ENCODE data around the gene ADCY5. TPM values are rescaled to one million over a fixed set of nuclear protein-coding genes. Genes with fewer than 3 reads are reported as not detected.

The ADCY5 gene
- total RNA-seq, 1 experiment from 2014 or later, result 0.24 TPM

- Histone ChIP-seq H3K27me3 (ENCODE audit: insufficient read depth, low read depth) (no peaks in the 10 kb centered on the region), H2AFZ (no peak overlapping the region), H4K20me1 (ENCODE audit: insufficient read depth) (no peaks in the 10 kb centered on the region), H3K9me3 (ENCODE audit: insufficient read depth, low read depth) (no peaks in the 10 kb centered on the region), H3K27ac (no peak overlapping the region), H3K4me1 (replicated peaks; ENCODE audit: insufficient read depth) (peaks cover 28% of the 10 kb centered on the region), H3F3A (ENCODE audit: insufficient read depth, low read depth) (peaks cover 6% of the 10 kb centered on the region; the same call in 1 of the 2 replicates), H3K36me3 (ENCODE audit: low read depth) (no peaks in the 10 kb centered on the region), H3K9me2 (ENCODE audit: insufficient read depth) (no peaks in the 10 kb centered on the region), H3K79me2 (ENCODE audit: low read depth) (no peaks in the 10 kb centered on the region), H3K4me3 (no peak overlapping the region), H3K4me2 (no peak overlapping the region)
- ChIA-PET CTCF (no interaction called here), POLR2A (ENCODE audit: unreplicated experiment) (no interaction called here)
- intact Hi-C loops (cut with micrococcal nuclease; ENCODE audit: unreplicated experiment), result no loop called here
- no TSS peak for BruUV-seq (replicated peaks)
- no peak for DNase-seq
- TF ChIP-seq EZH2 (IDR thresholded peaks at IDR 0.05; ENCODE audit: low read depth) (no peak), CTCF (conservative IDR thresholded peaks at IDR 0.05) (no peak)
Observed at GRCh38 chr3:123406598-123406997, 42.3 kb downstream of the ADCY5 start.

GRCh38 chr3:123405936-123406510, 42.9 kb downstream of the ADCY5 start:
- Histone ChIP-seq H3K4me3 (no peak overlapping the region), H3K27me3 (ENCODE audit: insufficient read depth, low read depth) (no peaks in the 10 kb centered on the region), H3K4me1 (replicated peaks; ENCODE audit: insufficient read depth) (peaks cover 26% of the 10 kb centered on the region), H3K9me3 (ENCODE audit: insufficient read depth, low read depth) (no peaks in the 10 kb centered on the region), H3K4me2 (no peak overlapping the region), H3K79me2 (ENCODE audit: low read depth) (no peaks in the 10 kb centered on the region), H3F3A (ENCODE audit: insufficient read depth, low read depth) (peaks cover 6% of the 10 kb centered on the region; the same call in 1 of the 2 replicates), H3K27ac (no peak overlapping the region), H4K20me1 (ENCODE audit: insufficient read depth) (no peaks in the 10 kb centered on the region), H3K9me2 (ENCODE audit: insufficient read depth) (no peaks in the 10 kb centered on the region), H3K36me3 (ENCODE audit: low read depth) (no peaks in the 10 kb centered on the region), H2AFZ (no peak overlapping the region)
- ChIA-PET CTCF (no interaction called here), POLR2A (ENCODE audit: unreplicated experiment) (no interaction called here)
- no peak for DNase-seq
- TF ChIP-seq EZH2 (IDR thresholded peaks at IDR 0.05; ENCODE audit: low read depth) (no peak), CTCF (conservative IDR thresholded peaks at IDR 0.05) (no peak)
- intact Hi-C loops (cut with micrococcal nuclease; ENCODE audit: unreplicated experiment), result no loop called here
- no TSS peak for BruUV-seq (replicated peaks)

GRCh38 chr3:123405021-123405420, 43.9 kb downstream of the ADCY5 start:
- no peaks in the 10 kb centered on the region for H3K36me3 ChIP-seq (ENCODE audit: low read depth)
- POLR2A ChIA-PET (ENCODE audit: unreplicated experiment), result no interaction called here
- no peaks in the 10 kb centered on the region for H3K9me2 ChIP-seq (ENCODE audit: insufficient read depth)
- no peaks in the 10 kb centered on the region for H3K27me3 ChIP-seq (ENCODE audit: insufficient read depth, low read depth)
- no peak overlapping the region for H2AFZ ChIP-seq
- intact Hi-C loops (cut with micrococcal nuclease; ENCODE audit: unreplicated experiment), result no loop called here
- no peaks in the 10 kb centered on the region for H4K20me1 ChIP-seq (ENCODE audit: insufficient read depth)
- H3K4me1 ChIP-seq (replicated peaks; ENCODE audit: insufficient read depth), result peaks cover 16% of the 10 kb centered on the region
- H3K79me2 ChIP-seq (ENCODE audit: low read depth), result no peaks in the 10 kb centered on the region
- no peak overlapping the region for H3K4me3 ChIP-seq
- no peak for DNase-seq
- H3F3A ChIP-seq (ENCODE audit: insufficient read depth, low read depth), result peaks cover 6% of the 10 kb centered on the region; the same call in 1 of the 2 replicates
- BruUV-seq (replicated peaks), result no TSS peak
- no peaks in the 10 kb centered on the region for H3K9me3 ChIP-seq (ENCODE audit: insufficient read depth, low read depth)
- H3K27ac ChIP-seq, result no peak overlapping the region
- no peak overlapping the region for H3K4me2 ChIP-seq
- CTCF ChIA-PET, result no interaction called here
- no peak for TF ChIP-seq EZH2 (IDR thresholded peaks at IDR 0.05; ENCODE audit: low read depth)
- TF ChIP-seq CTCF (conservative IDR thresholded peaks at IDR 0.05), result no peak
